NT2/D1 (cell line): Measurements from ENCODE around the gene FGF4.

Experiments used
- DNase-seq: peaks from one replicate; pipeline ENCODE4 v3.0.0-alpha.2; 2011; ENCODE audit warnings: low read depth, low spot score
- H3K27me3 ChIP-seq: 2 replicates; pipeline ENCODE4 v1.6.0; 2011; ENCODE audit warnings: mild to moderate bottlenecking; ENCODE audit not compliant: insufficient read length, insufficient read depth
- H3K36me3 ChIP-seq: 2 replicates; pipeline ENCODE4 v1.6.1; 2011; ENCODE audit warnings: mild to moderate bottlenecking, low read length, mixed read lengths; ENCODE audit not compliant: insufficient read depth, insufficient read length
- H3K4me1 ChIP-seq: 2 replicates; pipeline ENCODE4 v1.5.1; 2011; ENCODE audit not compliant: insufficient read depth, insufficient read length
- H3K4me3 ChIP-seq: 2 replicates; pipeline ENCODE4 v1.5.1; 2011; ENCODE audit warnings: low read depth; ENCODE audit not compliant: insufficient read length
- H3K9ac ChIP-seq: 2 replicates; pipeline ENCODE4 v1.6.0; 2011; ENCODE audit warnings: low read depth; ENCODE audit not compliant: insufficient read length
- H3K9me3 ChIP-seq: 2 replicates; pipeline ENCODE4 v1.5.1; 2011; ENCODE audit warnings: mild to moderate bottlenecking, low read length; ENCODE audit not compliant: insufficient read depth
- SUZ12 ChIP-seq: IDR thresholded peaks from 2 replicates; pipeline ENCODE4 v1.6.1; 2011; ENCODE audit not compliant: insufficient read length, insufficient read depth; ENCODE audit errors: extremely low read depth
- YY1 ChIP-seq: IDR thresholded peaks from 2 replicates; pipeline ENCODE4 v1.6.1; 2011; ENCODE audit not compliant: insufficient read length, insufficient read depth
- ZNF274 ChIP-seq: IDR thresholded peaks from 2 replicates; pipeline ENCODE4 v1.6.1; 2011; ENCODE audit warnings: mild to moderate bottlenecking, low read depth, low read length

The FGF4 gene

DNA sequence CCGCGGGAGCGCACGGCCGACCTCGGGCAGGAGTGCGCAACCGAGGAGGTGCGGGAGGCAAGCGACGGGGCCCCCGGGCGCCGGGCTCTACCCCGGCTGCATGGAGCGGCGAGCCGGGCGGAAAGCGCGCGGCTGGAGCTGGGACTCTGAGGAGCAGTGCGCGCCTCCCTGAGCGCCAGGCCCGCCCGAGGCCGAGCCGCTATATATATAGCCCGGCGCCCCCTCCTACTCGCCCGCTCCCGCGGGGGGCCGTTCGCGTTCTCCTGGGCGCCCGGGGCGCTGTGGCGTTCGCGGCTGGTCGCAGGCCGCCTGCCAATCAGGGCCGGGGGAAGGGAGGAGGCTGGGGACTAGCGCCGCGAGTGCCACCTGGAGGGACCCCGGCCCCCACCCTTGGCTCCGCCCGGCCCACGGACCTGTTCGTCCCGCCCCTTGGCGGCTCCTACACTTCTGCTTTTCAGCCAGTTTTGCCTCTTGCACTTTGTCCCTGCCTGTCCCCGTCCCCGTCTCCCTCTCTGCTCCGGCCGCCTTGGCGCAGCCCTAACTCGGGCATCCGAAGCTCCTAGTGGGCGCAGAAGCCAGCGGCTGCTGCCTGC is at the start of gene FGF4:
Gene FGF4 (minus strand): TSS at position 179 of the 593 bp plus-strand sequence. CDS start 257 bp downstream, outside the sequence.
- Histone ChIP-seq H3K36me3 (no peaks in the 10 kb centered on the region), H3K4me1 (peaks cover 17% of the 10 kb centered on the region), H3K9ac (peak within 1 kb of the TSS; percentile 79), H3K9me3 (no peaks in the 10 kb centered on the region), H3K27me3 (peaks cover 30% of the 10 kb centered on the region), H3K4me3 (peak within 1 kb of the TSS; percentile 65)
- DNase-seq = no peak
- TF ChIP-seq ZNF274 = no peak

DNA sequence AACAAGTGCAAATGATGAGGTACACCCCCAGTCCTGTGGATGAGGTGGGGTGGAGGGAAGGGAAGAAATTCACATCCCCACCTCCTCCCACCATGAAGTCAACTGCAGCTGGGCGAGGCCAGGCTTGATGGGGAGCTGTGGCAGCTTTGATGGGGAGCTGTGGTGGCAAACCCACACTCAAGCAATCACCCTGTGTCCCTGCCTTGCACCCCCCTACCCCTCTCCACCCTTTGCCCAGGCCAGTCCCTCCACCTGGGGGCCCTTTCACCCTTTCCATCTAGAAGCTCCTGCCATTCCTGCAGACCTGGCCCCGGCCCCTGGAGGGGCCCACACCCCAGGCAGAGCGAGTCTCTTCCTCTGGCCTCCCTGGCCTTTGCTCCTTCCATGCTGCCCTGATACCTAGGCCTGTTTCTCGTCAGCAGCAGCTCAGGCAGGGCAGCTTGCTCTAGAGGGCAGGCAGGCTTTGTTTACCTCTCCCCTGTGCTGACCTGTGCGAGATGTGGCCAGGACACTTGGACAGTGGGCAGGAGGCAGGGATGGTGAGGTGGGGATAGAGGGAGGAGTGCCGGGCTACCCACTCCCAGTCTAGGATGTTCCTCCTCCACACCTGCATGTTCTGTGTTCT is 48.6 kb upstream of the FGF4 start:
- TF ChIP-seq YY1 = no peak
- no peak for TF ChIP-seq SUZ12
- no peak for TF ChIP-seq ZNF274
- H3K27me3 ChIP-seq = peaks cover 48% of the 10 kb centered on the region
- H3K4me3 ChIP-seq = no peak overlapping the region
- H3K9ac ChIP-seq = no peak overlapping the region
- H3K36me3 ChIP-seq = no peaks in the 10 kb centered on the region
- H3K4me1 ChIP-seq = peaks cover 11% of the 10 kb centered on the region
- no peak for DNase-seq
- peaks cover 7% of the 10 kb centered on the region; the same call in 1 of the 2 replicates for H3K9me3 ChIP-seq

- Histone ChIP-seq H3K9me3 (peaks cover 7% of the 10 kb centered on the region; the same call in 1 of the 2 replicates), H3K4me1 (peaks cover 11% of the 10 kb centered on the region), H3K9ac (no peak overlapping the region), H3K27me3 (peaks cover 57% of the 10 kb centered on the region), H3K4me3 (no peak overlapping the region), H3K36me3 (no peaks in the 10 kb centered on the region)
- TF ChIP-seq SUZ12 = no peak
- TF ChIP-seq YY1 = no peak
- no peak for TF ChIP-seq ZNF274
- DNase-seq = no peak
Measured at GRCh38 chr11:69822676-69823494, 47.7 kb upstream of the FGF4 start.

- DNase-seq = no peak
- no peak for TF ChIP-seq ZNF274
- no peak for TF ChIP-seq YY1
- TF ChIP-seq SUZ12 = no peak
Measured at GRCh38 chr11:69821511-69822040, 46.4 kb upstream of the FGF4 start.

GRCh38 chr11:69820441-69820840 is 45.3 kb upstream of the FGF4 start:
- TF ChIP-seq ZNF274 (no peak), YY1 (no peak), SUZ12 (no peak)
- H3K27me3 ChIP-seq = peaks cover 81% of the 10 kb centered on the region
- no peak for DNase-seq

More at GRCh38 chr11:69821511-69822040, 46.4 kb upstream of the FGF4 start:
- Histone ChIP-seq H3K4me1 (peaks cover 11% of the 10 kb centered on the region), H3K36me3 (no peaks in the 10 kb centered on the region), H3K9ac (no peak overlapping the region), H3K9me3 (no peaks in the 10 kb centered on the region), H3K4me3 (no peak overlapping the region), H3K27me3 (peaks cover 70% of the 10 kb centered on the region)

DNA sequence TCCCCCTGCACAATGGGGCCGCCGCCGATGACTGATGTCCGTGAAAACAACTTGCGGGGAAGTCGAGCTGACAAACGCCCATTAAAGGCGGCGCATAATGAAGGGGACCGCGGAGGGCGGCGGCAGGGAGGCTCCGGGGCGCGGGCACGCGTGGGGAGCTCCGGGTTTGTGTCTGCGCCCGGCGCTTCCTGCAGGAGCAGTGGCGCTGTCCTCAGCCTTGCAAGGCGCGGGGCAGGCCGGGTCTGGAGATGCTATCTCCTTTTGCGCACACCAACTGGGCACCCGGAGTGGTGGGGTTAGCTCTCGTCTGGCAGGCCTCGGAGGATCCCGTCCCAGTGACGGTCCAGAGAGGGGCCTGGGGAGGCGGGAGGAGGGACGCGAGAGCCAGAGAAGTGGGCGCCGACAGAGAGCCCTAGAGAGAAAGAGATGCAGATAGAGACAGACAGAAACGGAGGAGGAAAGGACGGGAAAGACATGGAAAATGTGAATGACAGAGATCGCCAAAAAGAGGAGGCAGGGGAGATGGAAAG is 44.5 kb upstream of the FGF4 start:
- Histone ChIP-seq H3K36me3 (no peaks in the 10 kb centered on the region), H3K9ac (no peak overlapping the region), H3K4me3 (no peak overlapping the region), H3K27me3 (peaks cover 89% of the 10 kb centered on the region), H3K4me1 (peaks cover 3% of the 10 kb centered on the region), H3K9me3 (no peaks in the 10 kb centered on the region)
- DNase-seq = no peak
- TF ChIP-seq SUZ12 (peak; percentile 43), YY1 (no peak)

More at GRCh38 chr11:69820441-69820840, 45.3 kb upstream of the FGF4 start:
- no peak overlapping the region for H3K4me3 ChIP-seq
- no peaks in the 10 kb centered on the region for H3K36me3 ChIP-seq
- no peak overlapping the region for H3K9ac ChIP-seq
- H3K9me3 ChIP-seq = no peaks in the 10 kb centered on the region
- peaks cover 8% of the 10 kb centered on the region for H3K4me1 ChIP-seq
